Stimulated activated CD4-positive, alpha-beta T cell treated with anti-CD3 and anti-CD28 coated beads, Interleukin-2, amount 100 ng/mL, for 24 hours (primary cell): ENCODE data around the gene CLTCL1.

Experiments
- DNase-seq, 2 donors: peaks; one replicate each; pipeline ENCODE4 v3.0.0-alpha.2; 2020

CLTCL1 gene

GRCh38 chr22:19193879-19194278 is 97.6 kb downstream of the CLTCL1 start:
- no peak for DNase-seq

GRCh38 chr22:19187716-19188563 is 103.6 kb downstream of the CLTCL1 start:
- DNase-seq, result no peak

GRCh38 chr22:19184276-19184997 is 107.1 kb downstream of the CLTCL1 start:
- DNase-seq, result no peak

GRCh38 chr22:19183216-19183615 is 108.3 kb downstream of the CLTCL1 start:
- no peak for DNase-seq

- peak in 1 of 2 donors; percentile 48 for DNase-seq
These were observed 108.9 kb downstream of the CLTCL1 start for GRCh38 chr22:19182472-19183157.

- peak in 1 of 2 donors; percentile 53 for DNase-seq
These were observed 109.6 kb downstream of the CLTCL1 start for GRCh38 chr22:19181786-19182471.

- no peak for DNase-seq
These were observed 110.6 kb downstream of the CLTCL1 start for GRCh38 chr22:19180740-19181410.

- DNase-seq, result no peak
These were observed 111.3 kb downstream of the CLTCL1 start for GRCh38 chr22:19180234-19180633.

- DNase-seq, result peak in 1 of 2 donors; percentile 49
These were observed 111.9 kb downstream of the CLTCL1 start for GRCh38 chr22:19179497-19180048.

GRCh38 chr22:19178657-19179496 is 112.6 kb downstream of the CLTCL1 start, which contains the start of gene SLC25A1:
Gene SLC25A1 (minus strand): TSS chr22:19178736. CDS start chr22:19178673, 63 bp downstream.
- DNase-seq, result peak; percentile 87 to 96

GRCh38 chr22:19178065-19178656 is 113.4 kb downstream of the CLTCL1 start:
- DNase-seq, result peak in 1 of 2 donors; percentile 60

GRCh38 chr22:19177164-19178064 is 114.1 kb downstream of the CLTCL1 start:
- no peak for DNase-seq

GRCh38 chr22:19176732-19177131 is 114.8 kb downstream of the CLTCL1 start:
- peak in 1 of 2 donors; percentile 19 for DNase-seq

- DNase-seq, result peak in 1 of 2 donors; percentile 8
These were observed 115.3 kb downstream of the CLTCL1 start for GRCh38 chr22:19176175-19176643.

- DNase-seq, result peak in 1 of 2 donors; percentile 19
These were observed 115.8 kb downstream of the CLTCL1 start for GRCh38 chr22:19175602-19176174.

GRCh38 chr22:19175026-19175601 is 116.4 kb downstream of the CLTCL1 start:
- DNase-seq, result no peak

- DNase-seq, result no peak
These were observed 117.2 kb downstream of the CLTCL1 start for GRCh38 chr22:19174106-19175025.
